Measurements from ENCODE around the gene POLR2F. TPM values are rescaled to one million over a fixed set of nuclear protein-coding genes. Genes with fewer than 3 reads are reported as not detected.
A peak's percentile ranks its signal among the peaks of the same experiment; 100 is the strongest.

The POLR2F gene
- polyA plus RNA-seq, 2 donors, result 84.8 to 114 TPM

GRCh38 chr22:37924386-37925065, 29.0 kb upstream of the POLR2F start:
- no peaks in the 10 kb centered on the region for H3K9me3 ChIP-seq (ENCODE audit: control insufficient read depth in 2 of 2, insufficient read depth in 1 of 2, low read depth in 1 of 2, low read length in 1 of 2)
- no peak overlapping the region for H3K4me3 ChIP-seq (ENCODE audit: low read depth in 1 of 2, low read length in 2 of 2)
- WGBS, 2 donors, result 78 to 88% methylated on average over 17 to 18 of the region's 18 CpGs
- H3K36me3 ChIP-seq (ENCODE audit: control insufficient read depth in 2 of 2, insufficient read depth in 2 of 2, low read length in 1 of 2), result peaks cover 35 to 62% of the 10 kb centered on the region in 2 donors
- peak overlapping the region in 1 of 2 donors; percentile 34 for H3K27ac ChIP-seq (ENCODE audit: low read depth in 2 of 2, low read length in 1 of 2)
- no peaks in the 10 kb centered on the region for H3K27me3 ChIP-seq (ENCODE audit: control insufficient read depth in 1 of 2, insufficient read depth in 2 of 2, low read length in 2 of 2)
- peaks cover 0 to 3% of the 10 kb centered on the region in 2 donors for H3K4me1 ChIP-seq (ENCODE audit: control insufficient read depth in 2 of 2, insufficient read depth in 2 of 2, low read length in 1 of 2)

- H3K27ac ChIP-seq (ENCODE audit: low read depth in 2 of 2, low read length in 1 of 2), result peak overlapping the region in 1 of 2 donors; percentile 15
Observed at GRCh38 chr22:37925330-37925729, 28.2 kb upstream of the POLR2F start.

GRCh38 chr22:37925767-37926166, 27.7 kb upstream of the POLR2F start:
- WGBS, 2 donors, result 82% methylated on average over 15 of the region's 15 CpGs
- peak overlapping the region in 1 of 2 donors; percentile 15 for H3K27ac ChIP-seq (ENCODE audit: low read depth in 2 of 2, low read length in 1 of 2)
- peaks cover 36 to 69% of the 10 kb centered on the region in 2 donors for H3K36me3 ChIP-seq (ENCODE audit: control insufficient read depth in 2 of 2, insufficient read depth in 2 of 2, low read length in 1 of 2)
- peaks cover 2 to 3% of the 10 kb centered on the region in 2 donors for H3K4me1 ChIP-seq (ENCODE audit: control insufficient read depth in 2 of 2, insufficient read depth in 2 of 2, low read length in 1 of 2)
- H3K9me3 ChIP-seq (ENCODE audit: control insufficient read depth in 2 of 2, insufficient read depth in 1 of 2, low read depth in 1 of 2, low read length in 1 of 2), result no peaks in the 10 kb centered on the region
- no peak overlapping the region for H3K4me3 ChIP-seq (ENCODE audit: low read depth in 1 of 2, low read length in 2 of 2)
- no peaks in the 10 kb centered on the region for H3K27me3 ChIP-seq (ENCODE audit: control insufficient read depth in 1 of 2, insufficient read depth in 2 of 2, low read length in 2 of 2)

More at GRCh38 chr22:37925330-37925729, 28.2 kb upstream of the POLR2F start:
- Histone ChIP-seq H3K36me3 (ENCODE audit: control insufficient read depth in 2 of 2, insufficient read depth in 2 of 2, low read length in 1 of 2) (peaks cover 36 to 65% of the 10 kb centered on the region in 2 donors), H3K9me3 (ENCODE audit: control insufficient read depth in 2 of 2, insufficient read depth in 1 of 2, low read depth in 1 of 2, low read length in 1 of 2) (no peaks in the 10 kb centered on the region), H3K27me3 (ENCODE audit: control insufficient read depth in 1 of 2, insufficient read depth in 2 of 2, low read length in 2 of 2) (no peaks in the 10 kb centered on the region), H3K4me3 (ENCODE audit: low read depth in 1 of 2, low read length in 2 of 2) (no peak overlapping the region), H3K4me1 (ENCODE audit: control insufficient read depth in 2 of 2, insufficient read depth in 2 of 2, low read length in 1 of 2) (peaks cover 2 to 3% of the 10 kb centered on the region in 2 donors)
- 68 to 73% methylated on average over 3 of the region's 3 CpGs for WGBS, 2 donors

GRCh38 chr22:37926358-37926757, 27.1 kb upstream of the POLR2F start:
- H3K27me3 ChIP-seq (ENCODE audit: control insufficient read depth in 1 of 2, insufficient read depth in 2 of 2, low read length in 2 of 2), result no peaks in the 10 kb centered on the region
- H3K4me3 ChIP-seq (ENCODE audit: low read depth in 1 of 2, low read length in 2 of 2), result no peak overlapping the region
- H3K27ac ChIP-seq (ENCODE audit: low read depth in 2 of 2, low read length in 1 of 2), result no peak overlapping the region
- H3K9me3 ChIP-seq (ENCODE audit: control insufficient read depth in 2 of 2, insufficient read depth in 1 of 2, low read depth in 1 of 2, low read length in 1 of 2), result no peaks in the 10 kb centered on the region
- H3K4me1 ChIP-seq (ENCODE audit: control insufficient read depth in 2 of 2, insufficient read depth in 2 of 2, low read length in 1 of 2), result peaks cover 2 to 3% of the 10 kb centered on the region in 2 donors
- 85 to 88% methylated on average over 7 of the region's 7 CpGs for WGBS, 2 donors
- H3K36me3 ChIP-seq (ENCODE audit: control insufficient read depth in 2 of 2, insufficient read depth in 2 of 2, low read length in 1 of 2), result peaks cover 36 to 69% of the 10 kb centered on the region in 2 donors

- H3K27me3 ChIP-seq (ENCODE audit: control insufficient read depth in 1 of 2, insufficient read depth in 2 of 2, low read length in 2 of 2), result no peaks in the 10 kb centered on the region
- no peaks in the 10 kb centered on the region for H3K9me3 ChIP-seq (ENCODE audit: control insufficient read depth in 2 of 2, insufficient read depth in 1 of 2, low read depth in 1 of 2, low read length in 1 of 2)
- 90 to 92% methylated on average over 29 to 32 of the region's 32 CpGs for WGBS, 2 donors
- no peak overlapping the region for H3K4me3 ChIP-seq (ENCODE audit: low read depth in 1 of 2, low read length in 2 of 2)
- peaks cover 2 to 3% of the 10 kb centered on the region in 2 donors for H3K4me1 ChIP-seq (ENCODE audit: control insufficient read depth in 2 of 2, insufficient read depth in 2 of 2, low read length in 1 of 2)
- H3K27ac ChIP-seq (ENCODE audit: low read depth in 2 of 2, low read length in 1 of 2), result no peak overlapping the region
- peaks cover 36 to 68% of the 10 kb centered on the region in 2 donors for H3K36me3 ChIP-seq (ENCODE audit: control insufficient read depth in 2 of 2, insufficient read depth in 2 of 2, low read length in 1 of 2)
Observed at GRCh38 chr22:37926771-37927636, 26.5 kb upstream of the POLR2F start.

GRCh38 chr22:37927637-37927936, 25.9 kb upstream of the POLR2F start:
- 94 to 98% methylated on average over 5 of the region's 5 CpGs for WGBS, 2 donors

GRCh38 chr22:37929390-37929789, 24.1 kb upstream of the POLR2F start:
- Histone ChIP-seq H3K27ac (ENCODE audit: low read depth in 2 of 2, low read length in 1 of 2) (peak overlapping the region; percentile 2 to 70), H3K36me3 (ENCODE audit: control insufficient read depth in 2 of 2, insufficient read depth in 2 of 2, low read length in 1 of 2) (peaks cover 31 to 69% of the 10 kb centered on the region in 2 donors)

More at GRCh38 chr22:37927637-37927936, 25.9 kb upstream of the POLR2F start:
- no peaks in the 10 kb centered on the region for H3K9me3 ChIP-seq (ENCODE audit: control insufficient read depth in 2 of 2, insufficient read depth in 1 of 2, low read depth in 1 of 2, low read length in 1 of 2)
- peaks cover 2 to 8% of the 10 kb centered on the region in 2 donors for H3K4me1 ChIP-seq (ENCODE audit: control insufficient read depth in 2 of 2, insufficient read depth in 2 of 2, low read length in 1 of 2)
- peaks cover 36 to 73% of the 10 kb centered on the region in 2 donors for H3K36me3 ChIP-seq (ENCODE audit: control insufficient read depth in 2 of 2, insufficient read depth in 2 of 2, low read length in 1 of 2)
- no peak overlapping the region for H3K27ac ChIP-seq (ENCODE audit: low read depth in 2 of 2, low read length in 1 of 2)
- H3K27me3 ChIP-seq (ENCODE audit: control insufficient read depth in 1 of 2, insufficient read depth in 2 of 2, low read length in 2 of 2), result no peaks in the 10 kb centered on the region
- H3K4me3 ChIP-seq (ENCODE audit: low read depth in 1 of 2, low read length in 2 of 2), result no peak overlapping the region

DNA sequence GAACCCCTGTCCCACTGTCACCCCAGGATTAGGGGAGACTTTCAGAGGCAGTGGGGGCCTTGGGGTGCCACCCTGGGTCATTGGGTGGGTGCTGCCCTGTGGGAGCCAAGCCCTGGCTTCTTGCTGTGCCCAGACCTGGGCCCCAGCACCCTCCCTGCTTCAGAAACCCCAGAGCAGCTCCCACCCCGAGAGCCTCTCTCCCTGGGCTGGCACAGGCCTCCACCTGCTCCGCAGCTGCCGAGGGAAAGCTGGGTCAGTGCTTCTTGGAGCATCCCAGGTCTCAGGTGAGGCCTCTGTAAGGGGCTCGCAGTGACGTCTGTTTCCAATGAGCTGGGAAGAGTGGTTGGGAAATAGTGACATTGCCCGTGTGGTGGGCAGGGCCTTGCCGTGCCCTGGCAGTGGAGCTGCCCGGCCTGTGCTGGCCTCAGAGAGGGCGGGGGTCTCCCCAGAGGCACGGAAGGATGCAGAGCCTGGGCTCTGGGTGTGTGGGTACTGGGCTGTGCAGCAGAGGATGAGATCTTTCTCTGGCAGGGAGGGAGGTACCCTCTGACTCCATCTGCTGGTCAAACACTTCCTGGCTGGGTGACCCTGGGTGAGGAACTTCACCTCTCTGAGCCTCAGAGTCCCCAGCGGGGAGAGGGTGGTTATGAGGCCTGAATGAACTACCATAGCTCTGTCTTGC, 23.1 kb upstream of the POLR2F start:
- 67 to 76% methylated on average over 11 of the region's 11 CpGs for WGBS, 2 donors
- Histone ChIP-seq H3K27me3 (ENCODE audit: control insufficient read depth in 1 of 2, insufficient read depth in 2 of 2, low read length in 2 of 2) (no peaks in the 10 kb centered on the region), H3K36me3 (ENCODE audit: control insufficient read depth in 2 of 2, insufficient read depth in 2 of 2, low read length in 1 of 2) (peaks cover 24 to 60% of the 10 kb centered on the region in 2 donors), H3K4me1 (ENCODE audit: control insufficient read depth in 2 of 2, insufficient read depth in 2 of 2, low read length in 1 of 2) (peaks cover 12 to 23% of the 10 kb centered on the region in 2 donors), H3K4me3 (ENCODE audit: low read depth in 1 of 2, low read length in 2 of 2) (no peak overlapping the region), H3K27ac (ENCODE audit: low read depth in 2 of 2, low read length in 1 of 2) (peak overlapping the region; percentile 2 to 79), H3K9me3 (ENCODE audit: control insufficient read depth in 2 of 2, insufficient read depth in 1 of 2, low read depth in 1 of 2, low read length in 1 of 2) (no peaks in the 10 kb centered on the region)

More at GRCh38 chr22:37929390-37929789, 24.1 kb upstream of the POLR2F start:
- WGBS, 2 donors, result 59 to 75% methylated on average over 5 of the region's 5 CpGs
- no peaks in the 10 kb centered on the region for H3K27me3 ChIP-seq (ENCODE audit: control insufficient read depth in 1 of 2, insufficient read depth in 2 of 2, low read length in 2 of 2)
- no peak overlapping the region for H3K4me3 ChIP-seq (ENCODE audit: low read depth in 1 of 2, low read length in 2 of 2)
- peaks cover 12 to 23% of the 10 kb centered on the region in 2 donors for H3K4me1 ChIP-seq (ENCODE audit: control insufficient read depth in 2 of 2, insufficient read depth in 2 of 2, low read length in 1 of 2)
- no peaks in the 10 kb centered on the region for H3K9me3 ChIP-seq (ENCODE audit: control insufficient read depth in 2 of 2, insufficient read depth in 1 of 2, low read depth in 1 of 2, low read length in 1 of 2)

GRCh38 chr22:37930952-37931440, 22.5 kb upstream of the POLR2F start:
- Histone ChIP-seq H3K4me1 (ENCODE audit: control insufficient read depth in 2 of 2, insufficient read depth in 2 of 2, low read length in 1 of 2) (peaks cover 12 to 23% of the 10 kb centered on the region in 2 donors), H3K27me3 (ENCODE audit: control insufficient read depth in 1 of 2, insufficient read depth in 2 of 2, low read length in 2 of 2) (no peaks in the 10 kb centered on the region), H3K27ac (ENCODE audit: low read depth in 2 of 2, low read length in 1 of 2) (peak overlapping the region in 1 of 2 donors; percentile 79), H3K9me3 (ENCODE audit: control insufficient read depth in 2 of 2, insufficient read depth in 1 of 2, low read depth in 1 of 2, low read length in 1 of 2) (no peaks in the 10 kb centered on the region), H3K36me3 (ENCODE audit: control insufficient read depth in 2 of 2, insufficient read depth in 2 of 2, low read length in 1 of 2) (peaks cover 18 to 56% of the 10 kb centered on the region in 2 donors), H3K4me3 (ENCODE audit: low read depth in 1 of 2, low read length in 2 of 2) (no peak overlapping the region)
- 64 to 71% methylated on average over 2 of the region's 2 CpGs for WGBS, 2 donors

Measured in esophagus (tissue), 2 donors.